Measurements from ENCODE around the gene CTTNBP2NL. TPM values are rescaled to one million over a fixed set of nuclear protein-coding genes. Genes with fewer than 3 reads are reported as not detected.
"Not testable (repeated sequence)": the region's sequence is repeated elsewhere in the genome, so short reads cannot be mapped to it uniquely, and the experiment has no call there.

Gene CTTNBP2NL
- total RNA-seq, 1 donor from 2014 or later, result 63.4 TPM

GRCh38 chr1:112487686-112488085, 91.7 kb downstream of the CTTNBP2NL start:
- ATAC-seq; DNase-seq (ENCODE audit: low spot score); intact Hi-C loops (cut with DNase I): not testable (repeated sequence)

DNA sequence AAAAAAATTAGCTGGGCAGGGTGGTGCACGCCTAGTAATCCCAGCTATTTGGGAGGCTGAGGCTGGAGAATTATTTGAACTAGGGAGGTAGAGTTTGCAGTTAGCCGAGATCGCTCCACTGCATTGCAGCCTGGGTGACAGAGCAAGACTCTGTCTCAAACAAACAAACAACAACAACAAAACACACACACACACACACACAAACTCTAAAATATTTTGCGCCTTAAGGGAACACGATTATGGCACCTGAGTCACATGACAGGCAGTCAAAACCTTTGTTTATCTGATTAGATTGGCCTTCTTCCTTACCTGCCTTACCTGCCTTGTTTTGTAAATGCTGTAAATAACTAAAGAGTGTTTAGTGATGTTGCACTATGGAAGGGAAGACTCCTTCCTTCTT, 92.1 kb downstream of the CTTNBP2NL start:
- intact Hi-C loops (cut with DNase I), result no loop called here
- ATAC-seq, result no peak
- no peak for DNase-seq (ENCODE audit: low spot score)

GRCh38 chr1:112492076-112492475, 96.1 kb downstream of the CTTNBP2NL start:
- ATAC-seq (no peak), DNase-seq (ENCODE audit: low spot score) (no peak)
- intact Hi-C loops (cut with DNase I), result loop anchor here (10.0 kb wide), 1 partner anchor 107 kb away; no protein-coding TSS in a partner anchor

- DNase-seq (ENCODE audit: low spot score), result no peak
- intact Hi-C loops (cut with DNase I), result loop anchor here (10.0 kb wide), 1 partner anchor 109 kb away; no protein-coding TSS in a partner anchor
- ATAC-seq, result no peak
Measured at GRCh38 chr1:112493351-112493750, 97.3 kb downstream of the CTTNBP2NL start.

- intact Hi-C loops (cut with DNase I), result loop anchor here (10.0 kb wide), 1 partner anchor 111 kb away; no protein-coding TSS in a partner anchor
- DNase-seq (ENCODE audit: low spot score) (no peak), ATAC-seq (no peak)
Measured at GRCh38 chr1:112496290-112496689, 100.3 kb downstream of the CTTNBP2NL start.

DNA sequence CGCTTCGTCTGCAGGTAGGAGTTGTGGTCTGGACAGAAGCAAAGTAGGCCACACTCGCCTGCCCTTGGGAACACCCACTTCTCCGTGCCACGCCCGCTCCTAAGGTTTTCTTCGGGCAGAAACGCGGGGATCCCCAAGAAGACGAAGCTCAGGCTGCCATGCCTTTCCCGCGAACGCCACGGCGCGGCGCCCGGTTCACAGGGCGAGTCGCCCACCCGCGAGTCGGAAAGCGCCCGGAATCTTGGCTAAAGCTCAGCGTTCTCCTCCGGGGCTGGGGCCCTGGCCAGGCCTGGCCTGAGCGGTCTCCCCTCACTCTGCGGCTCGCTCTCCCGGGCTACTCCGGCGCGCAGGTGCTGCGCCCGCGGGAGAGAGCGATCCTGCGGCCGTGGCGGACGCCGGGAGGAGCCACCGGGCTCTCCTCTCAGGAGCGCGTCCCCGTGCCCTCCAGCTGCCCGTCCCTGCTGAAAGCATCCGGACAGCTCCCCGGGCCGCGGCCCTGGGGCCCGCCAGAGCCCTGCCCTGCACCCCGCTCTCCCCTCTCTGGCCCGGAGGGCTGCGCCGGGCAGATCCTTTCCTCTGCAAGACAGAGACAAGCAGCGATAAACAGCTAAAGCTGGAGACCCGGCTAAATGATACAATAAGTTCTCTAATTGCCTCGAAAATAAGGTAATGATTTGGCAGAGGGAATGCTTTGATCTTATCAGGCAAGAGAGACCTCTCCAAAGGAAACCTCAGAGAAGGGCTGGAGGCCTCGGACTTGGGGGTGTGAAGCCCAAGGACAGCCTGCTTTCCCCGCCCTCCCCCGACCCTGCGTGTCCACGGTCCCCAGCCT, 106.0 kb downstream of the CTTNBP2NL start:
- DNase-seq (ENCODE audit: low spot score), result peak; percentile 85
- peak; percentile 82 for ATAC-seq
- intact Hi-C loops (cut with DNase I), result loop anchor here (10.0 kb wide), 1 partner anchor 213 kb away; the partner anchor contains the start of gene PPM1J

DNA sequence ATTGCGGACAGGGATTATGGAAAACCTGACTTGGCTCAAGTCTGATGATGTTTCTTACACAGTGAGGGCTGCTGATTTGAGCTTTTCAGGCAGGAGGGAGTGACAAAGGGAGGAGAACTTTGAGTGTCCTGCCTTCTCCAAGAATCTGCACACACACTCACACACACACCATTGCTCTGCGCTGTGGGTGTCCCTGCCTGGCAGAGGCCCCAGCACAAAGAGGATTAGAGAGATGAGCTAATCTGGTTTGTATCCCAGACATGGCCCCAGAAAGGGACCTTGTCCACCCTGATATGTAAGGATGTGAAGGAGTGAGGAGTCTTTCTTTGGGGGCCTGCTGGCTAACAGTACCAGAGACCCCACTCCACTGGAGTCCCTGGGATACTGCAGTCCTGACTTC, 106.8 kb downstream of the CTTNBP2NL start:
- DNase-seq (ENCODE audit: low spot score) (no peak), ATAC-seq (peak; percentile 33)
- intact Hi-C loops (cut with DNase I), result loop anchor here (10.0 kb wide), 1 partner anchor 212 kb away; the partner anchor contains the start of gene PPM1J

DNA sequence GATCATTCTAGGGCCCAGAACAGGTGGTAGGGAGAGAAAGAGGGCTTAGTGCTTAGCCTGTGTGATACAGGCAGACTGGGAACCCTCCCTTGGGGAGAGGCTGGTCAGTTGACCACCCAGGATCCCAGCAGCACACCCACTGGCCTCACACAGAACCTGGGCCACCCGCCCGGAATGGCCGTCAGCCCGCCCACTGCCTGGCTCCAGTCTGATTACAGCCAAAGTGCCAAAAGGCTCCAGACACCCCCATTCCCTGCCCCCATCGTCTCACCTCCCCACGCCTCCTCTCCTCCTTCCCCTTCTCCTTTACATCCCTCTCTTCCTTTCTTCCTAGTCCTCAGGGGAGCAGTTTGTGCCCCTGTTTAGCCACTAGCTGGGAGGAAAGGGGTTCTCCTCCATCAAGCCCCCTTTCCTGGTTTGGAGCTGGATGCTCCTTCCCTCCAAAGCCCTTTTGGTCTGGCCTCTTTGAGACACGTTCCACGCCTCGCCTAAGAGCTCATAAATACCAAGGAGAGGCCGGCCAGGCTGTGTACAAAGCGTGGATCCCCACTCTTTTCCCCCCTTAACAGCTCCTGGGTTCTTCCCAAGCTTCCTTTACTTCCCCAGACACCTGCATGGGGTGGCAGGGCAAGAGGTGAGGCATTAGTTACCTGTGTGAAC, 108.1 kb downstream of the CTTNBP2NL start:
- DNase-seq (ENCODE audit: low spot score) (no peak), ATAC-seq (peak; percentile 27)
- intact Hi-C loops (cut with DNase I), result loop anchor here (10.0 kb wide), 1 partner anchor 211 kb away; the partner anchor contains the start of gene PPM1J

DNA sequence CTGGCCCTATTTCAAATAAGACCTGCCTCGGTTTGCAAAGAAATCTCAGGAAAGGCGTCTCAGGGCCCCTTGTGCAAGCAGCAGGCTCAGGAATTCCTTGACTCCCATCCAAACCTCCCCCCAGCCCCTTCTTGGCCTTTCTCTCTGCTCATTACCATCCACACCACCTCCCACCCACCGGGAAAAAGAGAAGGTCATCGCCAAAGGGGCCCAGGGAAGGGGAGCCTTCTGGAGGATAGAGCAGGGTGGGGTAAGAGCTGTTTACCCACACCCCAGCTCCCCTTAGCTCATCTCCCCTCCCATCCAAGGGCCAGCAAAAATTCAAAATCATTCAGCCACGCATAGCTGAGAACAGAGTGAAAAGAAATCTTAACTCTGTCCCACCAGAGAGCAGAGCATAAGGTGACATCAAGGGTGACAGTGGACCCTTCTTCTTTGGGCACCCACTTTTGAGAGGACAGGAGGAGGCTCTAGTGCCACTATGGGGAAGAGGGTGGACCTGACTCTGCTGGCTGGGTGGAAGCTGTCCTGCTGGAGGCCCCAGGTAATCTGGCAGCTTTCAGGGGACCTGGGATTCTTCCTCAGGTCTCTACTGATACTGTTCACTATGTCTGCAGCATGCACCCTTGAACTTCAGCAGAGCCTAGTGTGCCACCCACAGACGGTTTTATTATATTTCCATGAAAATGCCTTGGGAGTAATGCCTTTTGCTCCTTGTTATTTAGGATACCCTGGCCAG, 108.8 kb downstream of the CTTNBP2NL start:
- DNase-seq (ENCODE audit: low spot score) (no peak), ATAC-seq (no peak)
- intact Hi-C loops (cut with DNase I), result loop anchor here (10.0 kb wide), 1 partner anchor 210 kb away; the partner anchor contains the start of gene PPM1J

GRCh38 chr1:112505400-112505785, 109.4 kb downstream of the CTTNBP2NL start:
- intact Hi-C loops (cut with DNase I), result loop anchor here (10.0 kb wide), 1 partner anchor 209 kb away; the partner anchor contains the start of gene PPM1J
- no peak for ATAC-seq
- DNase-seq (ENCODE audit: low spot score), result no peak

GRCh38 chr1:112505878-112506277, 109.9 kb downstream of the CTTNBP2NL start:
- ATAC-seq (no peak), DNase-seq (ENCODE audit: low spot score) (no peak)
- intact Hi-C loops (cut with DNase I), result loop anchor here (10.0 kb wide), 1 partner anchor 209 kb away; the partner anchor contains the start of gene PPM1J

DNA sequence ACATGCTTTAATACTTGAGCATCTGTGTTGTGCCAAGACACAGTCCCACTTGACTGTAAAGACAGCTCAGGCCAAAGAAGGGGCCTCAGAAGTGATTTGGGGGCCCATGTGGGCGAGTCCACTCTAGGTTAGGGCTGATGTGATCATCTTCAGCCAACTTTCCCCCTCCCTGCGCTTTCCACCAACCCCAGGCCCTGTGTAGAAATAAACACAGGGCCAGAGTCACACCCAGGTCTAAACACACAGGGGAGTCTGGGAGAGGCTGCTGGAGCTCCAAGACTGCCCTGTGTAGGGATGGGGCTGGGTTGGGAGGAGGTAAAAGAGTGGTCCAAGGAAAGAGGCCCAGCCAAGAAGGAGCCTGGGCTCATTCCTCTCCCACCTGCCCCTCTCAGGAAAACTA, 110.3 kb downstream of the CTTNBP2NL start:
- no peak for DNase-seq (ENCODE audit: low spot score)
- intact Hi-C loops (cut with DNase I), result loop anchor here (10.0 kb wide), 1 partner anchor 208 kb away; the partner anchor contains the start of gene PPM1J
- ATAC-seq, result no peak

- DNase-seq (ENCODE audit: low spot score) (no peak), ATAC-seq (no peak)
- intact Hi-C loops (cut with DNase I), result loop anchor here (10.0 kb wide), 1 partner anchor 208 kb away; the partner anchor contains the start of gene PPM1J
Measured at GRCh38 chr1:112506731-112507130, 110.7 kb downstream of the CTTNBP2NL start.

DNA sequence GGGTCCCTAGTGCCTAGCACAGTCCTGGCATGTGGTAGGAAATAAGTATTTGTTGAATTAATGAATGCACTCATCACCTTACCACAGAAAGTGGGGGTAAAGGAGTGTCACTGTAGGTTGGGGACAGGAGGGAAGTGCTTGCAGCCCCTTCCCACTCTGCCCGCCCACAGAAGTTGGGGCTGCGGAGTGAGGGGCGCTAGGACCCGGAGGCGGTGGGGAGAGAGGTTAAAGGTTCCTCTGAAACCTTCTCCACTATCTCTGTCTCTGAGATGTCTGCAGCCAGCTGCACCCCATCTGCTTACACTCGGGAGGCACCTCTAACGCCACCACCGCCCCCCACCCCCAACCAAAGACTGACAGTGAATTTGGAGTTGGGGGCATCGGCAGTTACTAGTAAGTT, 111.3 kb downstream of the CTTNBP2NL start:
- ATAC-seq (no peak), DNase-seq (ENCODE audit: low spot score) (no peak)
- intact Hi-C loops (cut with DNase I), result loop anchor here (10.0 kb wide), 1 partner anchor 207 kb away; the partner anchor contains the start of gene PPM1J

DNA sequence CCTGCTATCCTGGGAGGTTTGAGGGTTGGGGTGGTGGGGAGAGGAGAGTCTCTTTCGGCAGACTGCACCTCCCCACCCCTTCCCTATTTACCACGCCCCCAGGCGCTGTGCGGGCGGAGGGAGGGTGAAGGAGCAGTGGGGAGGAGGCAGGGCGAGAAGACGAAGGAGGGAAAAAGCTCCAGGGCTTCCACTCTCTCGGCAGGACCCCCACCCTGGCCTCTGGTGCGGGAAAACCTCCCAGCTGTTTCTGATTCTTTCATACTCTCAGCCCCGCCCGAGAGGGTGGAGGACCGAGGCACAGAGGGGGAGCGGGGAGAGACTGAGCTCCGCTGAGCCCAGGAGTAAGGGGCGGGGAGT, 111.9 kb downstream of the CTTNBP2NL start:
- intact Hi-C loops (cut with DNase I), result loop anchor here (10.0 kb wide), 1 partner anchor 207 kb away; the partner anchor contains the start of gene PPM1J
- DNase-seq (ENCODE audit: low spot score) (no peak), ATAC-seq (peak; percentile 44)

- no peak for DNase-seq (ENCODE audit: low spot score)
- intact Hi-C loops (cut with DNase I), result loop anchor here (10.0 kb wide), 1 partner anchor 206 kb away; the partner anchor contains the start of gene PPM1J
- peak; percentile 36 for ATAC-seq
Measured at GRCh38 chr1:112508278-112509004, 112.4 kb downstream of the CTTNBP2NL start, which contains the start of gene WNT2B. Gene WNT2B (plus strand): TSS chr1:112508965. CDS start chr1:112509263, 298 bp downstream.

DNA sequence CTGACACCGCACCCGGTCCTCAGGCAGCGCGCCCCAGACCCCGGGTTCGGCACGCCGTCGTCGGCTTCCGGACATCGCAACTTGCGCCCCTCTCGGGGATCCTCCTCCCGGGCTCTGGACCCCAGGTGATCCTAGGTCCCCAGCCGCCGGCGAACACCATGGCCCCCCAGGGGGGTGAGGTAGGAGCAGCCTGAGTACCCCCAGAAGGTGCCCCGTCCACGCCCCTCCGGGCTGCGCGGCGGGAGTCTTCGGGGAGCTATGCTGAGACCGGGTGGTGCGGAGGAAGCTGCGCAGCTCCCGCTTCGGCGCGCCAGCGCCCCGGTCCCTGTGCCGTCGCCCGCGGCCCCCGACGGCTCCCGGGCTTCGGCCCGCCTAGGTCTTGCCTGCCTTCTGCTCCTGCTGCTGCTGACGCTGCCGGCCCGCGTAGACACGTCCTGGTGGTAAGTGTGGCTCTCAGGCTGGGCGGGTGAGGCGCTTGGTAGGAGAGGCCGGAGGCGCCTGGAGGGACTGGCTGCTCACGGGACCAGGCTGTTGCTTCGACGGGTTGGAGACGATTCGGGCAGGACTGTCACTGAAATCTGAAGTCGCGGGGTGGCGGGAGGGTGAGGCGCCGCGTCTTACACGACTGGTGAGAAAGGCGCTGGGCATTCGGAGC, 113.1 kb downstream of the CTTNBP2NL start:
- ATAC-seq (peak; percentile 24), DNase-seq (ENCODE audit: low spot score) (no peak)
- intact Hi-C loops (cut with DNase I), result loop anchor here (10.0 kb wide), 1 partner anchor 206 kb away; the partner anchor contains the start of gene PPM1J

Measured in sciatic nerve (tissue), 2 donors.